NCI-H748 treated with DMSO at 0.1 percent for 48 hours (cell line): ENCODE measurements around the gene DCUN1D1.
"Not testable (repeated sequence)": the region's sequence is repeated elsewhere in the genome, so short reads cannot be mapped to it uniquely, and the experiment has no call there.

Experiments
- DNase-seq: peaks from one replicate; lab custom pipeline; 2025; lab: John Stamatoyannopoulos, UW

DCUN1D1 gene

DNA sequence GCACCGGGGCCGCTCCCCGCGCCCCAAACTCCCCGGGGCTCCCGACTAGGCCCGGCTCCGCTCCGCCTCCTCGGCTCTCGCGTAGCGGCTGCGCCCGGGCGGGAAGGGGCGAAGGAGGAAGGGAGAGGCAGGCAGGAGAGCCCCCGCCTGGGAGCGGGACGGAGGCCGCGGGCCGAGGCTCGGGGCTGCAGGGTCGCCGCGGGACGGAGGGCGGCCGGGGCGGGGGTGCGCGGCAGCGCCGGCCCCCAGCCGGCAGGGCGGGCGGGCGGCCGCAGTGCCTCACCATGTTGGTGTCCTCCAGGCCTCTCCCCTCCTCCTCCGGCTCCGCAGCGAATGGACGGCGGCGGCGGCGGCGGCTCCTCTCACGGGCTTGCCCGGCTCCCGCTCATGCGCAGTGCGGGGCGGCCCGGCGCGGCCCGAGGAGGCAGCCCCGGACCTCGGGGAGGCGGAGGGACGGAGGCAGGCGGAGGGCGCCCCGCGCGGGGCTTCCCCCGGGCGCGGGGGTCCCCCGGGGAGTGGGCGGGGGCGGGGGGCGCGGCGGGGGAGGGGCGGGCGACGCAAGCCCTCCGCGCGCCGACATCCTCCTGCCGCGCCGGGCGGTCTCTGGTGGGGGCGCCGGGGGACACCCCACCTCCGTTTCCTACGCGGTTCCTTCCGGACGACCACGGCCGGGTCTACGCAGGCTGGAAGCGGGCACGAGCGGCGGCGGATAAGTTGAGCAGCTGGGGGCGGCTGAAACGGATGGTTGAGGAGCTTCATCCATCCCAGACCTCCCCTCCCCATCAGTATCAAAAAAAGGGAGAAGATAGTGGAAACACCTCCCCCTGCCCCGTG lies at the start of gene DCUN1D1:
TSS of gene DCUN1D1 (minus strand) at position 335 of the 834 bp plus-strand sequence. CDS start at position 286, 49 bp downstream.
- DNase-seq, result peak; percentile 34

DNA sequence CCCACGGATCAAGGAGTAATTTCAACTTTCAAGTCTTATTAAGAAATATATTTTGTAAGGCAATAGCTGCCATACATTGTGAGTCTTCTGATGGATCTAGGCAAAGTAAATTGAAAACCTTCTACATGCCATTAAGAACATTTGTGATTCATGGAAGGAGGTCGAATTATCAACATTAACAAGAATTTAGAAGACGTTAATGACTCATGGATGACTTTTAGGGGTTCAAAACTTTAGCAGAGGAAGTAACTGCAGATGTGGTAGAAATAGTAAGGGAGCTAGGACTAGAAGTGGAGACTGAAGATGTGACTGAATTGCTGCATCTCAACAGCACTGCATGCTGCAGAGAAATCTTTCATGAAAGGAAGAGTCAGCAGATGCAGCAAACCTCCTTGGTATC lies 48.1 kb upstream of the DCUN1D1 start:
- no peak for DNase-seq

DNA sequence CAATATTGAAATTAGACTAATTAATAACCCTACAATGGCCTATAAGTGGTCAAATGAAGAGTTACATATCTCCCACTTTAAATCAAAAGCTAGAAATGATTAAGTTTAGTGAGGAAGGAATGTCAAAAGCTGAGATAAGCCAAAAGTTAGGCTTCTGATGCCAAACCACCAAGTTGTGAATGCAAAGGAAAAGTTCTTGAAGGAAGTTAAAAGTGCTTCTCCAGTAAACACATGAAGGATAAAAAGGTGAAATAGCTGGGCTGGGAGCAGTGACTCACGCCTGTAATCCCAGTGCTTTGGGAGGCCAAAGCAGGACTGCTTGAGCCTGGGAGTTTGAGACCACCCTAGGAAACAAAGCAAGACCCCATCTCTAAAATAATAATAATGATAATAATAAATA lies 46.9 kb upstream of the DCUN1D1 start:
- DNase-seq, result no peak

DNA sequence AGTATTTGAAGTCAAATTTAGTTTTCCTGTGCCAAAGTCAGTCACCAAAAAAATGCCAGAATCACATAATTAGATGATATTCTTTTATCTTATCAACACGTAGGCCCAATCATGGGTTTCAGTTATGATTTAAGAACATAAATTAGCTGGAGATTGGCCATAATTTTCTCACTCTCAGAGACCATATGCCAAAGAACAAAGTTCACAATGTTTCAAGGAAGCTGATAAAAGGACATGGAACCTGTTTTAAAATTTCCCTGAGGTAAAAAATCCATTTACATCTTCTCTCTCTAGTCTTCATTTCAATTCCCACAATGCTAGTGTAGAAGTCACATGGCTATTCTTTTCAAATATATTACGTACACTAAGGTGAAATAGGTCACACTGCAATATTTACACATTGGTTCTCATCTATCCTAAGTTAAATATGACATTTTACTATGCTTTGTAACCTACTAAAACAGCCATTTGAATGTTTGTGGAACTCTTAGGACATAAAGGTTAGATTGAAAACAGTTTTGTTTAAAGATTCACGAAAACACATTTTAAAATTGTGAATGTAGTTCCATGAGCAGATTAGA lies 42.7 kb upstream of the DCUN1D1 start:
- DNase-seq, result no peak

DNA sequence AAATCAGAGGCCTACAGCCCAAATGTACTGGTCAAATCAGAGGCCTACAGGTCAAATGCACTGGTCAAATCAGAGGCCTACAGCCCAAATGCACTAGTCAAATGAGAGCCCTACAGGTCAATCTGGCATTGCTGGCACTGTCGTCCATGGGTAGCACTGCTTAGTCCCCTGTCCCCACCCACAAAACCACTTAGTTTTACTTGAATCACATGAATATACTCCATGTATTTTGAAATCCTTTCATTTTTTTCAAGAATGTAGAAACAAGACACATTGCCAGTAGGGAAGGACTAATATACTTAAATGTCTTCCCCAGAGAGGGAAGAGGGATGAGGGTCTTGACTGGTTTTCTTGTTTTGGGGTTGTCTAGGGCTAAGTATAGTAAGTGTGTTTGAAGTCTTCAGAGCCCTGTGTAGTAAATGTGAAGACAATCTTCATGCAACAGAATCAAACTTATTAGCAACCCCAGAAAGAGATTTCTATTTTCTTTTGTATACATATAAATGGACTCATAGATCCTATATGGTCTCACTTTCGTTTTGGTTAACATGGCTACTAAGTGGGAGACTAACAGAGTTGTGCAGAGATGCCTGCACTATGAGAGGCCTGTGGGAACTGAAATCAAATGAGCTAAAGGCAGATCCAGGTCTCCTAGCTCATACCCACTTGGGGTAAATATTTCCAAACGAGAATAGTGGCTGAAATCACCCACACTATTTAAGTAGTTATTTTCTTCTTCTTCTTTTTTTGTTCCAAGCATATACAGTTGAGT lies 38.3 kb upstream of the DCUN1D1 start:
- DNase-seq, result no peak

DNA sequence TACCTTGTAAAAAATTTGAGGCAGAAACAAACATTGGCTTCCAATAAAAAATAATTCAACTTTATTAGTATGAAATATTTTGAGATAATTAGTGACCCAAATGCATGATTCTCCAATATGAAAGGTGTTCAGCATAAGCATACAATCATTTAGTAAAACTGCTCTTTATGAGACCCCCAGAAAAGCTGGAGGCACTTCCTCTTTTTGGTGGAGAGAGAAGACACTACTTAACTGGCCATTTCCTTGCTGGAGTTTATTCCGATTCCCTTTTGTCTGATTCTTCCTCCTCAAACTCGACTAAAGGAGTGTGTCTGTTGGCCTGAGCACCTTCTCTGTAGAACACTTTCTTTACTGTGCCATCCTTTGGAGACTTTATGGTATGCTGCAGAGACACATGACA lies 34.8 kb upstream of the DCUN1D1 start:
- no peak for DNase-seq

DNA sequence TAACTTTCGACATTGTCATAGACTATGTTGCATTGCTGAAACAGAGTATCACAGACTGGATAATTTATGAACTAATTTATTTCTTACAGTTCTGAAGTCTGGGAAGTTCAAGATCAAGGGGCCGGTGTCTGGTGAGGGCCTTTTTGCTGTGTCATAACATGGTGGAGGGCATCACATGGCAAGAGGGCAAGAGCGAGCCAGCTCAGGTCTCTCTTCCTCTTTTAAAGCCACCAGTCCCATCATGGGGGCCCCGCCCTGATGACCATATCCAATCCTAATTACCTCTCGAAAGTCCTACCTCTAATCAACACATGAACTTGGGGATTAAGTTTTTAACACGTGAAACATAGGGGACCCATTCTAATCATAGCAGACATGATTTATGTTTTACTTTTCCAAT lies 33.5 kb upstream of the DCUN1D1 start:
- no peak for DNase-seq

DNA sequence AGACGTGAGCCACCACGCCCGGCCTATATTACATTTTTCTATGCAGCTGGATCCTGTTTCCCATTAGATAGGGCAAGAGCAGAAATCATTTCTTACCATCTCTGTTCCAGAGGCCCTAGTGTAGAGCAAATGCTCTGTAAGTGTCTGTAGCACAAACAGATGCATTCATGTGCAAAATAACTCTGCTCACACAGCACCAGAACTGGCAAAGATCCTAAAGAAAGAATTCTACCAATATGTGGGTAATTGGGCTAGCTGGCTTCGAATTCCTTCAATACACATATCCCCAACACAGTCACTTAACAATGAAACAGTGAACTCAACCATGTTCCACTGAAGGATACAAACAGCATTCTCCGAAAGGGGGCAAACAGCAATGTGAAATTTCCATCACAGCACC lies 32.7 kb upstream of the DCUN1D1 start:
- no peak for DNase-seq

DNA sequence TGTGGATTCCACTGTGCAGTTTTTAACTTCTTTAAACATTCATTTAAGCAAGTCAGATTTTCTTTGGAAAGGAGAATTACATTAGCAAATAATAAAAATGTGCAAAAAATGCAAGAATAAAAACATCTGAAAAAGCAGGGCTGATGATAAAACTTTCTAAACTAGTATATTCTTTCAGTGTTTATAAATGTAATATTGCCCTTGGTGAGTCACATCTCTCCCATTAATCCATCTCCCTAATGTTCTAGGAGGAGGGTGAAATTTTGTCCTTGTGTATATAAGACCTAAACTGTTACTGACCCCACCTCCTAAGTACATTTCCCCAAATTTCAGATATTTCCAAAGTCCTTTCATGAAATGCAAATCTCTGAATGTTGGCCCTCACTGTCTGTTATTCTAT lies 28.5 kb upstream of the DCUN1D1 start:
- no peak for DNase-seq

DNA sequence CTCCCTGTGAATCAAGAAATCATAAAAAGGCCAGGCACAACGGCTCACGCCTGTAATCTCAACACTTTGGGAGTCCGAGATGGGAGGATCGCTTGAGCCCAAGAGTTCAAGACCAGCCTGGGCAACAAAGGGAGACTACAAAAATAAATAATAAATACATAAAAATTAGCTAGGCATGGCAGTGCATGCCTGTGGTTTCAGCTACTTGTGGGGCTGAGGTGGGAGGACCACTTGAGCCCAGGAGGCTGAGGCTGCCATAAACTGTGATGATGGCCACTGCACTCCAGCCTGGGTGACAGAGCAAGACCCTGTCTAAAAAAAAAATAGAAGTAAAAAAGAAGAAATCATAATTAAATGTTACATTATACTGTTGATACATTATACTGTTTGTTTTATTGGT lies 28.0 kb upstream of the DCUN1D1 start:
- DNase-seq, result no peak

DNA sequence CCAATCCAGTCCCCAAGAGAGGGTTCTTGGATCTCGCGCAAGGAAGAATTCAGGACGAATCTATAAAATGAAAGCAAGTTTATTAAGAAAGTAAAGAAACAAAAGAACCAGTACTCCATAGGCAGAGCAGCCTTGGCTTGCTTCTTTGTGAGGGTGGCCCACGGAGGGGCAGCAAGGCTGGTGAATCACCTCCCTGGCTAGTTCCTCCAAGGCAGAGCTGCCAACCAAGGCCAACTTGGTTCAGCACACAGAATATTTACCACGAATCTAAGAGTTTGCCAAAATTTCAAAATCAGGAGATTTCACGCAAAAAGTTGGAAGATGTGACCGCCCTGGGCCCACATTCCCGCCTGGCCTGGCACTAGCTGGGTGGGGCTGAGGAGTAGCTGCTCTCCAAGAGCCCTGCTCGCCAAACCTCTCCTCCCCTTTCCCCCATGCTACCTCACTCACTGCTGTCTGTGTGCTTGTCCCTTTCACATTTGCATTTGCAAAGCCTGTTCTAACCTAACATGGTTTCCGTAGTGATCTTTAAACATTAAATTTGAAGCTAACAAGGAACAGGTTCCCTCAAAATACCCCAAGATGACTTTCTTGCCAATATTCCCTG lies 26.2 kb upstream of the DCUN1D1 start:
- DNase-seq, result no peak

DNA sequence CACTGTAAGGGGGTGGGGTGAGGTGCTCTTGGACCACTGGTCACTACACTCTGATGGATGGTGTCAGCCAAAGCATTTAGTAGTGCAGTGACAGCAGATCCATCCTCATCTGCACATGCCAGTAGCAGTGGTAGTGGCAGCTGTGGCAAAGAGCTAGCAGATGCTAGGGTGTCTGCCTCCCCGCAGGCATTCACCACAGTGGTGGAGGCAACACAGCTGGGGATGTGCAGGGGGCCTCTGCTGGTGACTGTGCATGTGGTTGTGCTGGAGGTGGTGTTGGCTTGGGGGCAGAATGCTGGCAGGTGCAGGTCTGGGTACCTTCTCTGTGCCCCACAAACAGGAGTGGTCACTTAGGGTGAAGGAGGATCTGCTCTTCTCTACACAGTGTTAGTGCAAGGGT lies 19.4 kb upstream of the DCUN1D1 start:
- DNase-seq, result no peak

DNA sequence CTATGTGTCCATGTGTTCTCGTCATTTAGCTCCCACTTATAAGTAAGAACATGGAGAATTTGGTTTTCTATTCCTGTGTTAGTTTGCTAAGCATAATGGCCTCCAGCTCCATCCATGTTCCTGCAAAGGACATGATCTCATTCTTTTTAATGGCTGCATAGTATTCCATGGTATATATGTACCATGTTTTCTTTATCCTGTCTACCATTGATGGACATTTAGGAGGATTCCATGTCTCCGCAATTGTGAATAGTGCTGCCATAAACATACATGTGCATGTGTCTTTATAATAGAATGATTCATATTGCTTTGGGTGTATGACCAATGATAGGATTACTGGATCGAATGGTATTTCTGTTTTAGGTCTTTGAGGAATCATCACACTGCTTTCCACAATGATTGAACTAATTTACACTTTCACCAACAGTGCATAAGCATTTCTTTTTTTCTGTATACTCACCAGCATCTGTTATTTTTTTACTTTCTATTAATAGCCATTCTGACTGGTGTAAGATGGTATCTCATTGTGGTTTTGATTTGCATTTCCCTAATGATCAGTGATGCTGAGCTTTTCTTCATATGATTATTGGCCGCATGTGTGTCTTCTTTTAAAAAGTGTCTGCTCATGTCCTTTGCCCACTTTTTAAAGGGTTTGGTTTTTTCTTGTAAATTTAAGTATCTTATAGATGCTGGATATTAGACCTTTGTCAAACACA lies 13.3 kb upstream of the DCUN1D1 start:
- DNase-seq, result not testable (repeated sequence)

DNA sequence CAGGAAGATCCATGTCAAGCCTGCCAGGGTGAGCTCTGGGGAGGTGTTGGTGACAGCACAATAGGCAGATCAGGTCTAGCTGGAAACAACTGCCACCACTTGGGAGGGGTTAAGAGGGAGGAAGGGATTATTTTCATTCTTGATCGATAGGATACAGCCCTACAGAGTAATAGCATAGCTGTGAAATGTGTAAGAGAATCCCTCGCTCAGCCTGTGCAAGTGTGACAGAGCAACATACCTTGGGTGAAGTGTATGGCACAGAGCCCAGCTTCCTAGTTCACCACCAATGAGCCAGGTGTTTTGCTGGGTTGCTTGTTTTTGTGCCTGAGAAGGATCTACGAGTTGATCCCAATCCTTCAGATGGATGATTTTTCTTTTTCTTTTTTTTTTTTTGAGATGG lies 9.2 kb upstream of the DCUN1D1 start:
- no peak for DNase-seq

DNA sequence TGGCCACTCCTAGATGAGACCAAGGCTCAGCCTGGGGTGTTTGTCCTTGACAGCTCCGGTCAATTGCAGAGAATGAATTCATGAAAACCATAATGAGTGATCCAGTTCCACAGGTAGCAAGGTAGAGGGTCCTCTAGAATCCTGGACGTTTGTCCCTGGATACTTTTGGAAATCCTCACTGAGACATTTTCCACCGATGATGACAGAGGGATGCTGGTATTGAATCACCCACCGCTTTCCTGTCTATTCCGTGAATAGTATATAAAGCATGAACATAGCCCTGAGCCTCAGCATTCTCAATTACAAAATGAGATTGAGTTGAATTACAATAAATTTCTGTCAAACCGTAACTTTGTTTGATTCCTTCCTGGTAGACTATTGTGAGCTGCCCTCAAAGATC lies 5.7 kb upstream of the DCUN1D1 start:
- no peak for DNase-seq

DNA sequence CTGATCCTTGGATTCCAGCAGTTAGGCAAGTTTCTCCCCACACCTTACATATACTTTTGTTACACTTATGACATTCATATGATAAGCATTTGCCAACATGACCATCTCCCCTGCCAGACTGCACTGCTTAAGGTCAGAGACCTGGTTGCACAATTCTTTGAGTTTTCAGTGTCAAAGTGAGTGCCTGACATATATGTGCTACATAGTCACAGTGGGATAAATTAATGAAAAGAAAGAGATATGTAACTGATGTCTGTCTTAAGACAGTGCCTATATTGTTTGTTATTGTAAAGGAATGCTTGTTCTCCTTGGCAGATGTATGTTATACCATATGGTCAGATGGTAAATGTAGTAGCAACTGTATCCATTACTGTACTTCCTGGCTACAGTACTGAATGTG lies 3.5 kb upstream of the DCUN1D1 start:
- no peak for DNase-seq

DNA sequence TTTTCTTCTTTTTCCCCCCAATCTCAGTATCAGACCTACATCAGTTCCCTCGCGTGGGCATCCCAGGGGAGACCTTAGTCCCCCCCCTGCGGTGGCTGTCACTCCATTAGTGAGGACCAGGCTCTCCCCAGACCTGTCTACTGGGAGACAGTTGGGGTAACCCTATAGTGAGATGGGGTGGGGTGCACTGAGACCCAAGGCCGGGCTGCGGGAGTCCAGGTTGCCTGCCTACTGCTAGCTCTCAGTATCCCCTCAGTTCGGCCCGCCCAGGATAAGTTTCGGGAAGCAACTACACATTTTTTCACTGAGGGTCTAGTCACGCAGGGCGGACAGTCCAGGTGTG lies 671 bp upstream of the DCUN1D1 start:
- DNase-seq, result no peak

DNA sequence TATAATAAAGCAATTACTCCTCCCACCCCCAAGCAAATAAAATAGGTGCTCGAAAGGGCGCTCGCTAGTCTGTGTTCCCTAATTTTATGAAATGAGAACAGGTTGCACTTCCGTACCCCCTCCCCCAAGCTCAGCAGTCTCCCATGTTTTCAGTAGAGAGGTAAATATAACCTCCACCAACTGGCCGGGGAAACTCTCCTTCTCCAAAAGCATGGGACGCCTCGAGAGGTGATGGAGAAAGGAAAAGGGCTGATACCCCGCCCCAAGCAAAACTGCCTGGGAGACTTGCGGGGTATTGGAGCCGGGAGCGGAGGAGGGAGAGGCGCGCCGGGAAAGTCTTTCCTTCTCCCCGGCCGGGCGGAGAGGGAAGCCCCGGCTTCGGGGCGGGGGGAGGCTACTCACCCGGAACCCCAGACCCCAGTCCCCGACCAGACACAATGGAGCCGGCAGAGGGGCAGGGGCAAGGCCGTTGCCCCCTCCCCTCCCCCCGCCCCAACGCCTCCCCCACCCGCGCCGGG lies 605 bp downstream of the DCUN1D1 start:
- DNase-seq, result peak; percentile 50

DNA sequence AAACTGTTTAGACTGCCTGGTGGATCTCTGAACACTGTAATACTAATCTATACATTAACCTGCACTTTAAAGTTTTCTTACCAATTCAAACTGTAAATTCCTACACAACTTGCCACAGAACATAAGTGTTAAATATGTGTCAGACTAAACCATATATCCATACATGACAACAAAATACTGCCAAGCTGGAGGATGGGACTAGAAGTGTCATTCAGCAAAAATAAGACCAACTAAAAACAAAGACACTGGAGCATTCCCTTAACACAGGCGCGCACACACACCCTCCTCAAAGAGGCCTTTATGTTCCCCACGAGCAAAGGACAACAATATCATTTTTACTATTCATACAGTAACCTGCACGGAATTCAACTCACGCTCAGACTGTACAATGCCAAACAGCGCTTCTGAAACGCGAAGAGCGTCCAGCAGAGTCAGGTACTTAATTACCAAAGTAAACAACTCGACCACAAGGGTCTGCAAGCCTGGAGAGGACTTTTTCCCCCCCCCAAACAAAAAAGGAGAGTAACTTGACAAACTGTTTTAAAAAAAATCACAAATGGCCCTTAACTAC lies 1.1 kb downstream of the DCUN1D1 start:
- DNase-seq, result peak; percentile 50

DNA sequence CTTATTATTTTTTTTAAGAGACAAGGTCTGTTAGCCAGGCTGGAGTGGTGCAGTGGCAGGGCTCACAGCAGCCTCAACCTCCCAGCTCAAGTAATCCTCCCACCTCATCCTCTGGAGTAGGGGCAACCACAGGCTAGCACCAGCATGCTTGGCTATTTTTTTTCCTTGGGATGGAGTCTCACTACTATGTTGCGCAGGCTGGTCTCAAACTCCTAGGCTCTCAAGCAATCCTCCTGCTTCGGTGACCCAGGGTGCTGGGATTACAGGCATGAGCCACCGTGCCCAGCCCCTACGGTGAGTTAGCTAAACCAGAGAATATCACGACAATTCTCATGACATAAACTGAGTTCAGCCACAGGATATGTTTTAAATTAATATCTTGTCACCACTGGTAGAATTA lies 2.0 kb downstream of the DCUN1D1 start:
- no peak for DNase-seq

DNA sequence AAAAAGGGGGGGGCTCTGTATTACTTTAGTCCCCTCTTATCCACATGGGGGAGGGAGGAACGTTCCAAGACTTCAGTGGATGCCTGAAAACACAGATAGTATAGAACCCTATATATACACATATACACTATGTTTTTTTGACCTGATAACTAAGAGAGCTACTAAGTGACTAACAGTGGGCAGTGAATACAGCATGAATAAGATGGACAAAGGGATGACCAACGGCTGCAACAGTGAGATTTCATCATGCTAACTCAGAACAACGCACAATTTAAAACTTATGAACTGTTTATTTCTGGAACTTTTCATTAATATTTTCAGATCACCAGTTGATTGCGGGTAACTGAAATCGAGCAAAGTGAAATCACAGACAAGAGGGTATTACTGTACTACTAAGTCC lies 7.3 kb downstream of the DCUN1D1 start:
- no peak for DNase-seq

DNA sequence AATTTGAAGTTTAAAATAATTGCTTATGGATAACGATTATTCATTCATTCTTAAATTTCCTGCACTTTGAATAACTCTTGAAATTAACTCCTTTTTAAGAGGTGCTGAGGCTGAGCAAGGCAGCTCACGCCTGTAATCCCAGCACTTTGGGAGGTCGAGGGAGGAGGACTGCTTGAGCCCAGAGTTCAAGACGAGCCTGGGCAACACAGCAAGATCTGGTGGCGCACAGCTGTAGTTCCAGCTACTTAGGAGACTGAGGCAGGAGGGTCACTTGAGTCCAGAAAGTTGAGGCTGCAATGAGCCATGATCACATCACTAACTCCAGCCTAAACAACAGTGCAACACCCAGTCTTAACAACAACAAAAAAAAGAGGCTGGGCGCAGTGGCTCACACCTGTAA lies 8.0 kb downstream of the DCUN1D1 start:
- DNase-seq, result no peak
